NB4 (cell line): ENCODE measurements around the gene ZNF219.

Source experiments
- MYC ChIP-seq: IDR thresholded peaks from 2 replicates; pipeline ENCODE4 v1.6.1; 2011; ENCODE audit warnings: low read depth, low read length
- POLR2A ChIP-seq: IDR thresholded peaks from 2 replicates; pipeline ENCODE4 v1.6.1; 2011; ENCODE audit warnings: mild to moderate bottlenecking; ENCODE audit not compliant: insufficient read length; ENCODE audit errors: extremely low read depth
- TF ChIP-seq, protein P1 (sequence below): IDR thresholded peaks from one replicate; pipeline ENCODE4 v1.5.1; 2012; ENCODE audit warnings: low read depth, low read length
- TF ChIP-seq, protein P2 (sequence below): IDR thresholded peaks from 2 replicates; pipeline ENCODE4 v1.6.1; 2011; ENCODE audit warnings: low read depth, low read length

DNA sequence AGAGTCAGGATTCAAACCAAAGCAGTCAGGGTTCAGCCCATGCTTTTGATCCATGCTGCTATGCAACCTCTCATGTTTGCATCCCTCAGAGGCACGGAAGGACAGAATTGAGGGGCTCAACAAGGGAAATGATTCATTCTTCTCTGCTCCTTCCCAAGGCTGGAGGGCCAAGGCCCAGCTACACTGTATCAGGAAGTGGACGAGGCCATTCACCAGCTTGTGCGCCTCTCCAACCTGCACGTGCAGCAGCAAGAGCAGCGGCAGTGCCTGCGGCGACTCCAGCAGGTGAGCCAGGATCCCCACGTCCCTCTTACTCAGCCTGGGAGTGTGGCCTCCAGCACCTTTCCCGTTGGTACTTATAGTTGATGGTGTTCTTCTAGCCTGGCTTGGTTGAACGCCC lies 19.7 kb downstream of the ZNF219 start:
- TF ChIP-seq, protein P1, sequence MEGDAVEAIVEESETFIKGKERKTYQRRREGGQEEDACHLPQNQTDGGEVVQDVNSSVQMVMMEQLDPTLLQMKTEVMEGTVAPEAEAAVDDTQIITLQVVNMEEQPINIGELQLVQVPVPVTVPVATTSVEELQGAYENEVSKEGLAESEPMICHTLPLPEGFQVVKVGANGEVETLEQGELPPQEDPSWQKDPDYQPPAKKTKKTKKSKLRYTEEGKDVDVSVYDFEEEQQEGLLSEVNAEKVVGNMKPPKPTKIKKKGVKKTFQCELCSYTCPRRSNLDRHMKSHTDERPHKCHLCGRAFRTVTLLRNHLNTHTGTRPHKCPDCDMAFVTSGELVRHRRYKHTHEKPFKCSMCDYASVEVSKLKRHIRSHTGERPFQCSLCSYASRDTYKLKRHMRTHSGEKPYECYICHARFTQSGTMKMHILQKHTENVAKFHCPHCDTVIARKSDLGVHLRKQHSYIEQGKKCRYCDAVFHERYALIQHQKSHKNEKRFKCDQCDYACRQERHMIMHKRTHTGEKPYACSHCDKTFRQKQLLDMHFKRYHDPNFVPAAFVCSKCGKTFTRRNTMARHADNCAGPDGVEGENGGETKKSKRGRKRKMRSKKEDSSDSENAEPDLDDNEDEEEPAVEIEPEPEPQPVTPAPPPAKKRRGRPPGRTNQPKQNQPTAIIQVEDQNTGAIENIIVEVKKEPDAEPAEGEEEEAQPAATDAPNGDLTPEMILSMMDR: no peak
- TF ChIP-seq POLR2A (no peak), MYC (no peak)
- TF ChIP-seq, protein P2, sequence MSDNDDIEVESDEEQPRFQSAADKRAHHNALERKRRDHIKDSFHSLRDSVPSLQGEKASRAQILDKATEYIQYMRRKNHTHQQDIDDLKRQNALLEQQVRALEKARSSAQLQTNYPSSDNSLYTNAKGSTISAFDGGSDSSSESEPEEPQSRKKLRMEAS: no peak
